ENCODE results near the gene PPFIA4. TPM values are rescaled to one million over a fixed set of nuclear protein-coding genes. Genes with fewer than 3 reads are reported as not detected.

Gene PPFIA4
- total RNA-seq, 1 experiment from 2014 or later: 21.1 TPM

- Mint-ChIP-seq H3K27ac (no peak overlapping the region), H3K4me3 (peak overlapping the region; percentile 77), H3K36me3 (peaks cover 25% of the 10 kb centered on the region), H3K4me1 (peaks cover 15% of the 10 kb centered on the region), H3K27me3 (ENCODE audit: low read depth) (peaks cover 29% of the 10 kb centered on the region), H3K9me3 (peaks cover 9% of the 10 kb centered on the region)
- ChIA-PET POLR2A (no interaction called here), CTCF (interaction anchor here (0.7 to 8.3 kb wide), 8 partner anchors 12 to 240 kb away, joined by 3 to 89 read pairs (median 5); no protein-coding TSS in a partner anchor)
- DNase-seq (ENCODE audit: low spot score) (no peak), ATAC-seq (no peak)
- TF ChIP-seq HMGA2 (CRISPR knock-in tag; IDR thresholded peaks at IDR 0.05): no peak
- no peak for TF ChIP-seq SMAD4 (CRISPR knock-in tag; IDR thresholded peaks at IDR 0.05)
- TF ChIP-seq USF1 (CRISPR knock-in tag; IDR thresholded peaks at IDR 0.05): no peak
- TF ChIP-seq CTCF (IDR thresholded peaks at IDR 0.05): no peak
- TF ChIP-seq ZNF671 (CRISPR knock-in tag; IDR thresholded peaks at IDR 0.05): no peak
- no peak for TF ChIP-seq ZNF281 (CRISPR knock-in tag; IDR thresholded peaks at IDR 0.05)
- TF ChIP-seq PREB (CRISPR knock-in tag; IDR thresholded peaks at IDR 0.05; ENCODE audit: borderline replicate concordance): no peak
- no peak for TF ChIP-seq NFATC4 (CRISPR knock-in tag; IDR thresholded peaks at IDR 0.05)
- no peak for TF ChIP-seq ZNF138 (CRISPR knock-in tag; conservative IDR thresholded peaks at IDR 0.05)
- TF ChIP-seq ARID4B (CRISPR knock-in tag; IDR thresholded peaks at IDR 0.05; ENCODE audit: borderline replicate concordance): no peak
- no peak for TF ChIP-seq ZNF425 (CRISPR knock-in tag; conservative IDR thresholded peaks at IDR 0.05)
- no peak for TF ChIP-seq ETV6 (CRISPR knock-in tag; IDR thresholded peaks at IDR 0.05)
- no peak for TF ChIP-seq ERG (CRISPR knock-in tag; IDR thresholded peaks at IDR 0.05)
- no peak for TF ChIP-seq ZMAT4 (CRISPR knock-in tag; IDR thresholded peaks at IDR 0.05)
- no peak for TF ChIP-seq PRDM15 (CRISPR knock-in tag; IDR thresholded peaks at IDR 0.05)
- no peak for TF ChIP-seq ZBTB21 (CRISPR knock-in tag; IDR thresholded peaks at IDR 0.05; ENCODE audit: borderline replicate concordance)
- TF ChIP-seq NFYB (CRISPR knock-in tag; conservative IDR thresholded peaks at IDR 0.05; ENCODE audit: low read depth): no peak
- TF ChIP-seq GABPB1 (CRISPR knock-in tag; IDR thresholded peaks at IDR 0.05): no peak
These were observed 1.9 kb downstream of the PPFIA4 start for GRCh38 chr1:203028067-203028783.
